Neural progenitor cell (in vitro differentiated cells): ENCODE results near the gene PRPF8. TPM values are rescaled to one million over a fixed set of nuclear protein-coding genes. Genes with fewer than 3 reads are reported as not detected.
A peak's percentile ranks its signal among the peaks of the same experiment; 100 is the strongest.
"Not testable (repeated sequence)": the region's sequence is repeated elsewhere in the genome, so short reads cannot be mapped to it uniquely, and the experiment has no call there.

Experiments
- DNase-seq: peaks from one replicate; pipeline ENCODE4 v3.0.0-alpha.2; 2016; ENCODE audit warnings: low spot score
- H2AFZ ChIP-seq: fragments of 200-600 bp; sonication (generic); replicated peaks from 2 replicates; pipeline ENCODE4 v1.6.1; 2016; ENCODE audit warnings: antibody characterized with exemption
- H3F3A ChIP-seq: fragments of 200-600 bp; sonication (generic); 2 replicates; pipeline ENCODE4 v1.6.1; 2016; ENCODE audit warnings: antibody characterized with exemption, low read depth
- H3K27ac ChIP-seq: fragments of 200-600 bp; sonication (generic); 2 replicates; pipeline ENCODE4 v1.5.1; 2016; ENCODE audit warnings: mild to moderate bottlenecking
- H3K27me3 ChIP-seq: fragments of 200-600 bp; sonication (generic); 2 replicates; pipeline ENCODE4 v1.6.1; 2016; ENCODE audit warnings: mild to moderate bottlenecking, moderate library complexity
- H3K36me3 ChIP-seq: fragments of 200-600 bp; sonication (generic); 2 replicates; pipeline ENCODE4 v1.5.1; 2016
- H3K4me1 ChIP-seq: fragments of 200-600 bp; sonication (generic); 2 replicates; pipeline ENCODE4 v1.6.1; 2016; ENCODE audit warnings: mixed run types
- H3K4me2 ChIP-seq: fragments of 200-600 bp; sonication (generic); 2 replicates; pipeline ENCODE4 v1.6.1; 2016
- H3K4me3 ChIP-seq: fragments of 200-600 bp; sonication (generic); 2 replicates; pipeline ENCODE4 v1.5.1; 2016
- H3K79me2 ChIP-seq: fragments of 200-600 bp; sonication (generic); 2 replicates; pipeline ENCODE4 v1.6.1; 2016; ENCODE audit warnings: low read depth
- H3K9ac ChIP-seq: fragments of 200-600 bp; sonication (generic); 2 replicates; pipeline ENCODE4 v1.6.1; 2016
- H3K9me3 ChIP-seq: fragments of 200-600 bp; sonication (generic); 2 replicates; pipeline ENCODE4 v1.5.1; 2016; ENCODE audit warnings: low read depth
- H4K20me1 ChIP-seq: fragments of 200-600 bp; sonication (generic); 2 replicates; pipeline ENCODE4 v1.6.1; 2016; ENCODE audit warnings: low read depth
- H3K27ac Mint-ChIP-seq: 3 replicates; pipeline ENCODE4 v1.8.0; 2021; ENCODE audit warnings: mixed read lengths
- H3K27me3 Mint-ChIP-seq: 2 replicates; pipeline ENCODE4 v1.8.0; 2022; ENCODE audit warnings: low read depth, mild to moderate bottlenecking, inconsistent platforms, moderate library complexity, mixed read lengths; ENCODE audit not compliant: insufficient read depth
- H3K36me3 Mint-ChIP-seq: 3 replicates; pipeline ENCODE4 v1.8.0; 2021; ENCODE audit warnings: mixed read lengths
- H3K4me1 Mint-ChIP-seq: 3 replicates; pipeline ENCODE4 v1.8.0; 2021; ENCODE audit warnings: mixed read lengths
- H3K4me3 Mint-ChIP-seq: 3 replicates; pipeline ENCODE4 v1.8.0; 2021; ENCODE audit warnings: mild to moderate bottlenecking, moderate library complexity, mixed read lengths
- H3K9me3 Mint-ChIP-seq: 3 replicates; pipeline ENCODE4 v1.8.0; 2020; ENCODE audit warnings: mixed read lengths
- CTCF ChIP-seq: fragments of 200-600 bp; sonication (generic); IDR thresholded peaks from 2 replicates; pipeline ENCODE4 v1.5.1; 2017; ENCODE audit warnings: antibody characterized with exemption, mild to moderate bottlenecking
- EZH2 ChIP-seq: fragments of 200-600 bp; sonication (generic); IDR thresholded peaks from 2 replicates; pipeline ENCODE4 v1.6.1; 2017; ENCODE audit warnings: antibody characterized with exemption, mild to moderate bottlenecking, moderate library complexity
- EZH2phosphoT487 ChIP-seq: fragments of 200-600 bp; sonication (generic); IDR thresholded peaks from 2 replicates; pipeline ENCODE4 v1.6.1; 2017; ENCODE audit warnings: antibody characterized with exemption
- total RNA-seq: library from RNA; depleted of rRNA; stranded (reverse); fragments of >200 nt; gene quantifications from 2 replicates; pipeline ENCODE4 v1.2.3, GENCODE V29; 2015; ENCODE audit warnings: low replicate concordance

Gene PRPF8
- total RNA-seq, 1 donor from 2014 or later, result 119 TPM

- Mint-ChIP-seq H3K36me3 (peaks cover 2% of the 10 kb centered on the region), H3K27ac (no peak overlapping the region), H3K27me3 (peaks cover 4% of the 10 kb centered on the region), H3K4me3 (no peak overlapping the region), H3K9me3 (peaks cover 14% of the 10 kb centered on the region), H3K4me1 (no peaks in the 10 kb centered on the region)
- DNase-seq, result no peak
- Histone ChIP-seq H3K27me3 (no peaks in the 10 kb centered on the region), H3K9me3 (no peaks in the 10 kb centered on the region), H3K4me1 (no peaks in the 10 kb centered on the region), H3K27ac (no peak overlapping the region), H2AFZ (no peak overlapping the region), H3F3A (no peaks in the 10 kb centered on the region), H3K79me2 (no peaks in the 10 kb centered on the region), H4K20me1 (no peaks in the 10 kb centered on the region), H3K4me2 (no peak overlapping the region), H3K4me3 (no peak overlapping the region), H3K9ac (no peak overlapping the region), H3K36me3 (no peaks in the 10 kb centered on the region)
- no peak for TF ChIP-seq EZH2
- no peak for TF ChIP-seq CTCF
- no peak for TF ChIP-seq EZH2phosphoT487
Measured at GRCh38 chr17:1693339-1693738, 8.7 kb upstream of the PRPF8 start.

- no peak for TF ChIP-seq EZH2
- TF ChIP-seq EZH2phosphoT487, result no peak
- TF ChIP-seq CTCF, result no peak
Measured at GRCh38 chr17:1690544-1691221, 6.0 kb upstream of the PRPF8 start.

GRCh38 chr17:1688405-1688804 is 3.7 kb upstream of the PRPF8 start:
- H3K27me3 ChIP-seq, H3K9me3 ChIP-seq, H3K9ac ChIP-seq, H3K4me3 ChIP-seq, H3K4me2 ChIP-seq, H3K36me3 ChIP-seq, H3K27me3 Mint-ChIP-seq, DNase-seq, H4K20me1 ChIP-seq, H2AFZ ChIP-seq, H3K27ac ChIP-seq, H3K4me3 Mint-ChIP-seq, H3K4me1 ChIP-seq: not testable (repeated sequence)
- H3K36me3 Mint-ChIP-seq, result peaks cover 12% of the 10 kb centered on the region
- H3K27ac Mint-ChIP-seq, result peak overlapping the region; percentile 29
- peaks cover 14% of the 10 kb centered on the region for H3K9me3 Mint-ChIP-seq
- peaks cover 16% of the 10 kb centered on the region for H3K4me1 Mint-ChIP-seq
- Histone ChIP-seq H3F3A (peaks cover 14% of the 10 kb centered on the region), H3K79me2 (peaks cover 12% of the 10 kb centered on the region)

More at GRCh38 chr17:1690544-1691221, 6.0 kb upstream of the PRPF8 start:
- H3K27me3 ChIP-seq, result no peaks in the 10 kb centered on the region
- H3K36me3 ChIP-seq, result no peaks in the 10 kb centered on the region
- no peak for DNase-seq
- Mint-ChIP-seq H3K4me3 (no peak overlapping the region), H3K9me3 (peaks cover 14% of the 10 kb centered on the region), H3K4me1 (peaks cover 2% of the 10 kb centered on the region), H3K27me3 (peaks cover 4% of the 10 kb centered on the region), H3K36me3 (peaks cover 2% of the 10 kb centered on the region), H3K27ac (no peak overlapping the region)
- no peak overlapping the region for H3K4me3 ChIP-seq
- no peaks in the 10 kb centered on the region for H3K79me2 ChIP-seq
- no peak overlapping the region for H2AFZ ChIP-seq
- no peak overlapping the region for H3K4me2 ChIP-seq
- H3K9me3 ChIP-seq, result no peaks in the 10 kb centered on the region
- H3F3A ChIP-seq, result peaks cover 6% of the 10 kb centered on the region
- H4K20me1 ChIP-seq, result no peaks in the 10 kb centered on the region
- H3K4me1 ChIP-seq, result no peaks in the 10 kb centered on the region
- H3K27ac ChIP-seq, result no peak overlapping the region
- no peak overlapping the region for H3K9ac ChIP-seq

- Histone ChIP-seq H3K27me3 (no peaks in the 10 kb centered on the region), H3K36me3 (peaks cover 4% of the 10 kb centered on the region), H3K9ac (no peak overlapping the region), H4K20me1 (peaks cover 29% of the 10 kb centered on the region), H3F3A (peaks cover 14% of the 10 kb centered on the region), H3K9me3 (no peaks in the 10 kb centered on the region), H3K79me2 (peaks cover 35% of the 10 kb centered on the region), H3K4me1 (peaks cover 3% of the 10 kb centered on the region), H3K4me3 (no peak overlapping the region), H3K4me2 (no peak overlapping the region), H3K27ac (no peak overlapping the region), H2AFZ (no peak overlapping the region)
- peaks cover 3% of the 10 kb centered on the region for H3K27me3 Mint-ChIP-seq
- peak overlapping the region; percentile 51 for H3K4me3 Mint-ChIP-seq
- TF ChIP-seq EZH2phosphoT487 (no peak), EZH2 (no peak), CTCF (no peak)
- peaks cover 25% of the 10 kb centered on the region for H3K36me3 Mint-ChIP-seq
- peaks cover 10% of the 10 kb centered on the region for H3K9me3 Mint-ChIP-seq
- no peak for DNase-seq
- peaks cover 24% of the 10 kb centered on the region for H3K4me1 Mint-ChIP-seq
- H3K27ac Mint-ChIP-seq, result no peak overlapping the region
Measured at GRCh38 chr17:1686086-1686485, 1.4 kb upstream of the PRPF8 start.
